Tibial nerve (tissue), 4 donors: ENCODE data around the gene NFIB.

ENCODE experiments used
- EP300 ChIP-seq, 2 donors: sonication (generic); formaldehyde crosslinking; IDR thresholded peaks; one replicate each; pipeline ENCODE4 v1.6.1; 2017; ENCODE audit warnings: antibody characterized with exemption in 2 of 2, mild to moderate bottlenecking in 1 of 2
- POLR2A ChIP-seq, 2 donors: fragments of 450-650 bp; IDR thresholded peaks; one replicate each; pipeline ENCODE4 v1.6.1; 2017; ENCODE audit warnings: antibody characterized with exemption in 2 of 2, mild to moderate bottlenecking in 2 of 2, moderate library complexity in 2 of 2
- TF ChIP-seq, protein P1 (sequence below), 5 experiments: fragments of 200-600 bp in 3 of 5; fragments of 450-650 bp in 2 of 5; sonication (generic) in 3 of 5; IDR thresholded peaks; one replicate each; pipeline ENCODE4 v1.5.1; 2016 to 2019; ENCODE audit warnings: antibody characterized with exemption in 5 of 5, mild to moderate bottlenecking in 3 of 5, moderate library complexity in 2 of 5

DNA sequence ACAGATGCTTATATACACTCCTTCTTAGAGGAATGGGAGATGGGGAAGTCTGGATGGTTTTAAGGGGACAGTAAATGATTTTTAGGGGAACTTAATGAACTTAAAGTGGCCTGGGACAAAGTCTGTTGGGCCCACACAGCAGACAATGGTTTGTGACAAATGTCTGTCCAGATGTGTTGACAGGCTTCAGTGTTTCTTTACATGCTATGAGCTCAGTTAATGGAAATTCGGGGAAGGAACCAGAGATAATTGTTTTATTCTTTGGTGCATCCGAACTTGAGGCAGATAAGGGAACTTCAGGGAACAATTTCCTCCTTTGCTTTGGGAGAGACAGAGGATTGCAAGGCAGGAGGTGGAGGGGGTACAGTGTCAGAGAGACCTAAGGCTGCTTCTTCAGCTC lies 52.3 kb downstream of the NFIB start:
- TF ChIP-seq, protein P1, sequence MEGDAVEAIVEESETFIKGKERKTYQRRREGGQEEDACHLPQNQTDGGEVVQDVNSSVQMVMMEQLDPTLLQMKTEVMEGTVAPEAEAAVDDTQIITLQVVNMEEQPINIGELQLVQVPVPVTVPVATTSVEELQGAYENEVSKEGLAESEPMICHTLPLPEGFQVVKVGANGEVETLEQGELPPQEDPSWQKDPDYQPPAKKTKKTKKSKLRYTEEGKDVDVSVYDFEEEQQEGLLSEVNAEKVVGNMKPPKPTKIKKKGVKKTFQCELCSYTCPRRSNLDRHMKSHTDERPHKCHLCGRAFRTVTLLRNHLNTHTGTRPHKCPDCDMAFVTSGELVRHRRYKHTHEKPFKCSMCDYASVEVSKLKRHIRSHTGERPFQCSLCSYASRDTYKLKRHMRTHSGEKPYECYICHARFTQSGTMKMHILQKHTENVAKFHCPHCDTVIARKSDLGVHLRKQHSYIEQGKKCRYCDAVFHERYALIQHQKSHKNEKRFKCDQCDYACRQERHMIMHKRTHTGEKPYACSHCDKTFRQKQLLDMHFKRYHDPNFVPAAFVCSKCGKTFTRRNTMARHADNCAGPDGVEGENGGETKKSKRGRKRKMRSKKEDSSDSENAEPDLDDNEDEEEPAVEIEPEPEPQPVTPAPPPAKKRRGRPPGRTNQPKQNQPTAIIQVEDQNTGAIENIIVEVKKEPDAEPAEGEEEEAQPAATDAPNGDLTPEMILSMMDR (IDR thresholded peaks at IDR 0.05): no peak
- TF ChIP-seq POLR2A (IDR thresholded peaks at IDR 0.05) (no peak), EP300 (IDR thresholded peaks at IDR 0.05) (no peak)
